ENCODE measurements around the gene CUX1.

Gene CUX1

DNA sequence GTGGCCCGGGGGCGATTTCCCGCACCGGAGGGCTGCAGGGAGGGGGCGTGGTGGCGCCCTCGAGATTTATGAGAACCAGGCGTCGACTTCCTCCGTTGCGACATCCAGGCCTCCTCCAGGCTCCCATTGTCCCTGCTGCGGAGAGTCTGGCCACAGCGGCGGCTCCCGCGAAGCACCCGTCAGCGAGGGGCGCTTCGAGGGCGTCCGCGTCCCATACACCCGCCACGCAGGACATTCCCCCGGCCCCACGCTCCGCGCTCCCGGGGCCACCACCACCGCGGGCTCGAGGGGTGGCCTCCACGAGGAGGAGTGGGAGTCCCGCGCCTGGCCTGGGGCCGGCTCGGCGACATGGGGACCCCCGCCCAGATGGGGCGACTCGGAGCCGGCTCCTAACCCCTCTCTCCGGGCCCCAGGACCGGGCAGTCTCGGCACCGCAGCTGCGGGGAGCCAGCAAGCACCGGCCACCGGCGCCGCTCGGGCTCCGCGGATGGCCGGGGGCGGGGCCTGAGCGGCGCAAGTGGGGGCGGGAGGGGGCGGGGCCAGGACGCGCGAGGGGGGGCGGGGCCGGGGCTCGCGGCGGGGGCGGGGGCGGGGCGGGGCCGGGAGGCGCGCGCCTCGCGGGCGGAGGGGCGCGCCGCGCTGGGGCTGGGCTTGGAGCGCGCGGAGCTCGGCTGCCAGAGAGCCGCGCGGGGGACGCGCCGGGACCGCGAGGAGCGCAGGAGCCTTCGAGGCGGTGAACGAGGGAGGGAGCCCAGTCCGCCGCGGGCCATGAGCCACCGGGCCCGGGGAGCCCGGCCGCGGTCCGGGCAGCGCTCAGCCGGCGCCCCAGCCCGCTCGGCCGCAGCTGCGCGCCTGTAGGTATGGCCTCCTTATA lies 469.0 kb downstream of the CUX1 start, which contains the start of gene SH2B2 (continued):
- TF ChIP-seq, protein P1, sequence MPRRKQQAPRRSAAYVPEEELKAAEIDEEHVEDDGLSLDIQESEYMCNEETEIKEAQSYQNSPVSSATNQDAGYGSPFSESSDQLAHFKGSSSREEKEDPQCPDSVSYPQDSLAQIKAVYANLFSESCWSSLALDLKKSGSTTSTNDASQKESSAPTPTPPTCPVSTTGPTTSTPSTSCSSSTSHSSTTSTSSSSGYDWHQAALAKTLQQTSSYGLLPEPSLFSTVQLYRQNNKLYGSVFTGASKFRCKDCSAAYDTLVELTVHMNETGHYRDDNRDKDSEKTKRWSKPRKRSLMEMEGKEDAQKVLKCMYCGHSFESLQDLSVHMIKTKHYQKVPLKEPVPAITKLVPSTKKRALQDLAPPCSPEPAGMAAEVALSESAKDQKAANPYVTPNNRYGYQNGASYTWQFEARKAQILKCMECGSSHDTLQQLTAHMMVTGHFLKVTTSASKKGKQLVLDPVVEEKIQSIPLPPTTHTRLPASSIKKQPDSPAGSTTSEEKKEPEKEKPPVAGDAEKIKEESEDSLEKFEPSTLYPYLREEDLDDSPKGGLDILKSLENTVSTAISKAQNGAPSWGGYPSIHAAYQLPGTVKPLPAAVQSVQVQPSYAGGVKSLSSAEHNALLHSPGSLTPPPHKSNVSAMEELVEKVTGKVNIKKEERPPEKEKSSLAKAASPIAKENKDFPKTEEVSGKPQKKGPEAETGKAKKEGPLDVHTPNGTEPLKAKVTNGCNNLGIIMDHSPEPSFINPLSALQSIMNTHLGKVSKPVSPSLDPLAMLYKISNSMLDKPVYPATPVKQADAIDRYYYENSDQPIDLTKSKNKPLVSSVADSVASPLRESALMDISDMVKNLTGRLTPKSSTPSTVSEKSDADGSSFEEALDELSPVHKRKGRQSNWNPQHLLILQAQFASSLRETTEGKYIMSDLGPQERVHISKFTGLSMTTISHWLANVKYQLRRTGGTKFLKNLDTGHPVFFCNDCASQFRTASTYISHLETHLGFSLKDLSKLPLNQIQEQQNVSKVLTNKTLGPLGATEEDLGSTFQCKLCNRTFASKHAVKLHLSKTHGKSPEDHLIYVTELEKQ (tag by site-specific recombination; IDR thresholded peaks at IDR 0.05; ENCODE audit: borderline replicate concordance) = no peak
- TF ChIP-seq, protein P2, sequence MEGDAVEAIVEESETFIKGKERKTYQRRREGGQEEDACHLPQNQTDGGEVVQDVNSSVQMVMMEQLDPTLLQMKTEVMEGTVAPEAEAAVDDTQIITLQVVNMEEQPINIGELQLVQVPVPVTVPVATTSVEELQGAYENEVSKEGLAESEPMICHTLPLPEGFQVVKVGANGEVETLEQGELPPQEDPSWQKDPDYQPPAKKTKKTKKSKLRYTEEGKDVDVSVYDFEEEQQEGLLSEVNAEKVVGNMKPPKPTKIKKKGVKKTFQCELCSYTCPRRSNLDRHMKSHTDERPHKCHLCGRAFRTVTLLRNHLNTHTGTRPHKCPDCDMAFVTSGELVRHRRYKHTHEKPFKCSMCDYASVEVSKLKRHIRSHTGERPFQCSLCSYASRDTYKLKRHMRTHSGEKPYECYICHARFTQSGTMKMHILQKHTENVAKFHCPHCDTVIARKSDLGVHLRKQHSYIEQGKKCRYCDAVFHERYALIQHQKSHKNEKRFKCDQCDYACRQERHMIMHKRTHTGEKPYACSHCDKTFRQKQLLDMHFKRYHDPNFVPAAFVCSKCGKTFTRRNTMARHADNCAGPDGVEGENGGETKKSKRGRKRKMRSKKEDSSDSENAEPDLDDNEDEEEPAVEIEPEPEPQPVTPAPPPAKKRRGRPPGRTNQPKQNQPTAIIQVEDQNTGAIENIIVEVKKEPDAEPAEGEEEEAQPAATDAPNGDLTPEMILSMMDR (tag by site-specific recombination; IDR thresholded peaks at IDR 0.05) = 0 out of 2 replicates have a peak, but pooled peaks have one; percentile 42

DNA sequence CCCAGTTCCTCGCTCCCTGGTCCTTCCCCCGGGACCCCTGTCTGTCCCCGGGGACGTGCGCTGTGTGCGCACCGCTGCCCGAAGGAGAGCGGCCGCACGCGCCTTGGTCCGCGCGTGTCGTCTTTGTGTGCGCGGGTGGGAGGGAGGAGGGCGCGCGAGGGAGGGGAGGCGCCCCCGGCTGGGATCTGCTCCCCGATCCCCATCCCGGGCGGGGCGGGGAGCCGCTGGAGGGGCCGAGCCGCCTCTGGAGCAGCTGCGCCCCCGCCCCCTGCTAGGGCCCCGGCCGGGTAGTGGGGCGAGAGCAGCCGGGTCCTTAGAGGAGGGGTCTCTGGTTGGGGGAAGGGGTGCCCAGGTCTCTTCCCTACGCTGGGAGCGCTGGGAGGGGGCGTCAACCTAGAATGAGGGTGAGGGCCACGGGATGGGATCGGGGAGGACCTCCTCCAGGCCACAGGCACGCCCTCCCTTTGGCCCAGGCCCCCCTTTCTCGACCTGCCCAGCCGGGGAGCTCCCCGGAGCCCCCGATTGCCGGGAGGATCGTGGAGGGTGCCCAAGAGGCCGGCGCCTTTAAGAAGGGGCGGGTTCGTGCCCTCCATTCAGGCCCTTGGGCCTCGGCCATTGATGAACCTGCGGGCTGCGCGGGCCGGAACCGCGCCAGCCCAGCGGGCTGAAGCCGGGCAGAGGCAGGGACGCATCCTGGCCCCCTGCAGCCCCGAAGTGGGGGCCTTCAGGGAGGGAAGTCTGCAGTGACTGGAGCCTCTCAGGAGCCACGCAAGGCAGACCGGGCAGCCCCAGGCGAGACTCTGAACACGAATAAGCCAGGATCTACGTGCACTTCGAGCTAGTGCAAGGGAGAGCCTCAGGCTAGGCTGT lies 469.9 kb downstream of the CUX1 start:
- Histone ChIP-seq H3K9me3 (ENCODE audit: control insufficient read depth, insufficient read depth, low read depth, low read length) (no peaks in the 10 kb centered on the region), H3K4me1 (ENCODE audit: control insufficient read depth, insufficient read depth, low read length) (no peaks in the 10 kb centered on the region; the same call in 1 of the 2 replicates), H3K4me3 (ENCODE audit: low read depth, low read length) (peak overlapping the region; percentile 62), H3K27ac (ENCODE audit: extremely low read depth, low read depth, low read length) (peak overlapping the region; percentile 60; the same call in 1 of the 2 replicates), H3K36me3 (ENCODE audit: control insufficient read depth in 2 of 2, insufficient read depth in 1 of 2, low read length in 2 of 2) (no peaks in the 10 kb centered on the region)
- CTCF ChIA-PET = no interaction called here
- POLR2A ChIA-PET = interaction anchor here (0.9 to 1.4 kb wide), 2 partner anchors 11 to 76 kb away, joined by 4 to 6 read pairs; no protein-coding TSS in a partner anchor
- TF ChIP-seq GFI1B (tag by site-specific recombination; IDR thresholded peaks at IDR 0.05) (no peak), ZBTB7A (tag by site-specific recombination; IDR thresholded peaks at IDR 0.05; ENCODE audit: low read depth) (peak; percentile 33; the same call in 1 of the 2 replicates), MZF1 (tag by site-specific recombination; IDR thresholded peaks at IDR 0.05; ENCODE audit: borderline replicate concordance) (0 out of 2 replicates have a peak, but pooled peaks have one; percentile 33), ZNF792 (tag by site-specific recombination; IDR thresholded peaks at IDR 0.05) (no peak), ZBTB8A (tag by site-specific recombination; IDR thresholded peaks at IDR 0.05) (peak; percentile 90), ZNF521 (tag by site-specific recombination; IDR thresholded peaks at IDR 0.05) (no peak), ZFHX2 (tag by site-specific recombination; conservative IDR thresholded peaks at IDR 0.05) (peak; percentile 58; the same call in 1 of the 2 replicates), ZEB2 (tag by site-specific recombination; IDR thresholded peaks at IDR 0.05) (0 out of 2 replicates have a peak, but pooled peaks have one; percentile 13), KLF1 (tag by site-specific recombination; IDR thresholded peaks at IDR 0.05) (0 out of 2 replicates have a peak, but pooled peaks have one; percentile 40), ZNF501 (tag by site-specific recombination; IDR thresholded peaks at IDR 0.05) (no peak)
- TF ChIP-seq, protein P3, sequence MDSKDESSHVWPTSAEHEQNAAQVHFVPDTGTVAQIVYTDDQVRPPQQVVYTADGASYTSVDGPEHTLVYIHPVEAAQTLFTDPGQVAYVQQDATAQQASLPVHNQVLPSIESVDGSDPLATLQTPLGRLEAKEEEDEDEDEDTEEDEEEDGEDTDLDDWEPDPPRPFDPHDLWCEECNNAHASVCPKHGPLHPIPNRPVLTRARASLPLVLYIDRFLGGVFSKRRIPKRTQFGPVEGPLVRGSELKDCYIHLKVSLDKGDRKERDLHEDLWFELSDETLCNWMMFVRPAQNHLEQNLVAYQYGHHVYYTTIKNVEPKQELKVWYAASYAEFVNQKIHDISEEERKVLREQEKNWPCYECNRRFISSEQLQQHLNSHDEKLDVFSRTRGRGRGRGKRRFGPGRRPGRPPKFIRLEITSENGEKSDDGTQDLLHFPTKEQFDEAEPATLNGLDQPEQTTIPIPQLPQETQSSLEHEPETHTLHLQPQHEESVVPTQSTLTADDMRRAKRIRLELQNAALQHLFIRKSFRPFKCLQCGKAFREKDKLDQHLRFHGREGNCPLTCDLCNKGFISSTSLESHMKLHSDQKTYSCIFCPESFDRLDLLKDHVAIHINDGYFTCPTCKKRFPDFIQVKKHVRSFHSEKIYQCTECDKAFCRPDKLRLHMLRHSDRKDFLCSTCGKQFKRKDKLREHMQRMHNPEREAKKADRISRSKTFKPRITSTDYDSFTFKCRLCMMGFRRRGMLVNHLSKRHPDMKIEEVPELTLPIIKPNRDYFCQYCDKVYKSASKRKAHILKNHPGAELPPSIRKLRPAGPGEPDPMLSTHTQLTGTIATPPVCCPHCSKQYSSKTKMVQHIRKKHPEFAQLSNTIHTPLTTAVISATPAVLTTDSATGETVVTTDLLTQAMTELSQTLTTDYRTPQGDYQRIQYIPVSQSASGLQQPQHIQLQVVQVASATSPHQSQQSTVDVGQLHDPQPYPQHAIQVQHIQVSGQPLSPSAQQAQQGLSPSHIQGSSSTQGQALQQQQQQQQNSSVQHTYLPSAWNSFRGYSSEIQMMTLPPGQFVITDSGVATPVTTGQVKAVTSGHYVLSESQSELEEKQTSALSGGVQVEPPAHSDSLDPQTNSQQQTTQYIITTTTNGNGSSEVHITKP (tag by site-specific recombination; IDR thresholded peaks at IDR 0.05) = peak; percentile 78; the same call in 1 of the 2 replicates
- TF ChIP-seq, protein P4, sequence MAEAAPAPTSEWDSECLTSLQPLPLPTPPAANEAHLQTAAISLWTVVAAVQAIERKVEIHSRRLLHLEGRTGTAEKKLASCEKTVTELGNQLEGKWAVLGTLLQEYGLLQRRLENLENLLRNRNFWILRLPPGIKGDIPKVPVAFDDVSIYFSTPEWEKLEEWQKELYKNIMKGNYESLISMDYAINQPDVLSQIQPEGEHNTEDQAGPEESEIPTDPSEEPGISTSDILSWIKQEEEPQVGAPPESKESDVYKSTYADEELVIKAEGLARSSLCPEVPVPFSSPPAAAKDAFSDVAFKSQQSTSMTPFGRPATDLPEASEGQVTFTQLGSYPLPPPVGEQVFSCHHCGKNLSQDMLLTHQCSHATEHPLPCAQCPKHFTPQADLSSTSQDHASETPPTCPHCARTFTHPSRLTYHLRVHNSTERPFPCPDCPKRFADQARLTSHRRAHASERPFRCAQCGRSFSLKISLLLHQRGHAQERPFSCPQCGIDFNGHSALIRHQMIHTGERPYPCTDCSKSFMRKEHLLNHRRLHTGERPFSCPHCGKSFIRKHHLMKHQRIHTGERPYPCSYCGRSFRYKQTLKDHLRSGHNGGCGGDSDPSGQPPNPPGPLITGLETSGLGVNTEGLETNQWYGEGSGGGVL (tag by site-specific recombination; IDR thresholded peaks at IDR 0.05) = 0 out of 2 replicates have a peak, but pooled peaks have one; percentile 6
- TF ChIP-seq, protein P5, sequence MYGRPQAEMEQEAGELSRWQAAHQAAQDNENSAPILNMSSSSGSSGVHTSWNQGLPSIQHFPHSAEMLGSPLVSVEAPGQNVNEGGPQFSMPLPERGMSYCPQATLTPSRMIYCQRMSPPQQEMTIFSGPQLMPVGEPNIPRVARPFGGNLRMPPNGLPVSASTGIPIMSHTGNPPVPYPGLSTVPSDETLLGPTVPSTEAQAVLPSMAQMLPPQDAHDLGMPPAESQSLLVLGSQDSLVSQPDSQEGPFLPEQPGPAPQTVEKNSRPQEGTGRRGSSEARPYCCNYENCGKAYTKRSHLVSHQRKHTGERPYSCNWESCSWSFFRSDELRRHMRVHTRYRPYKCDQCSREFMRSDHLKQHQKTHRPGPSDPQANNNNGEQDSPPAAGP (tag by site-specific recombination; IDR thresholded peaks at IDR 0.05) = peak; percentile 18; the same call in 1 of the 2 replicates
- TF ChIP-seq, protein P2 (tag by site-specific recombination; IDR thresholded peaks at IDR 0.05) = no peak
